OCI-LY1 (cell line): ENCODE data around the gene SGPP2.

Source experiments
- H2AFZ ChIP-seq: fragments of 200-600 bp; sonication (generic), shearing (Covaris generic); 2 replicates; pipeline ENCODE4 v1.6.0; 2014; ENCODE audit warnings: antibody characterized with exemption, mild to moderate bottlenecking, low read length
- H3F3A ChIP-seq: fragments of 200-600 bp; sonication (generic), shearing (Covaris generic); 2 replicates; pipeline ENCODE4 v1.6.0; 2014; ENCODE audit warnings: mild to moderate bottlenecking, antibody characterized with exemption, low read length, moderate library complexity; ENCODE audit not compliant: insufficient read depth
- H3K27ac ChIP-seq: fragments of 200-600 bp; sonication (generic); 2 replicates; pipeline ENCODE4 v1.5.1; 2014; ENCODE audit warnings: low read length, mixed run types, mild to moderate bottlenecking, low read depth; ENCODE audit not compliant: poor library complexity, severe bottlenecking
- H3K27me3 ChIP-seq: fragments of 200-600 bp; sonication (generic); 2 replicates; pipeline ENCODE4 v1.6.0; 2014; ENCODE audit warnings: antibody characterized with exemption, mild to moderate bottlenecking, low read length, moderate library complexity; ENCODE audit not compliant: insufficient read depth
- H3K36me3 ChIP-seq: fragments of 200-600 bp; sonication (generic); 2 replicates; pipeline ENCODE4 v1.6.1; 2014; ENCODE audit warnings: mild to moderate bottlenecking, antibody characterized with exemption, low read length, moderate library complexity, mixed read lengths; ENCODE audit not compliant: insufficient read depth
- H3K4me1 ChIP-seq: fragments of 200-600 bp; sonication (generic); 2 replicates; pipeline ENCODE4 v1.5.1; 2014; ENCODE audit warnings: mild to moderate bottlenecking, low read length, moderate library complexity; ENCODE audit not compliant: insufficient read depth, severe bottlenecking
- H3K4me2 ChIP-seq: fragments of 200-600 bp; sonication (generic), shearing (Covaris generic); 2 replicates; pipeline ENCODE4 v1.6.1; 2014; ENCODE audit warnings: low read length
- H3K4me3 ChIP-seq: fragments of 200-600 bp; sonication (generic); 2 replicates; pipeline ENCODE4 v1.5.1; 2014; ENCODE audit warnings: low read length, low read depth, mild to moderate bottlenecking, mixed read lengths; ENCODE audit not compliant: poor library complexity, severe bottlenecking
- H3K79me2 ChIP-seq: fragments of 200-600 bp; shearing (Covaris generic); 2 replicates; pipeline ENCODE4 v1.6.1; 2016; ENCODE audit warnings: mixed run types, low read length, mixed read lengths; ENCODE audit not compliant: insufficient read depth
- H3K9ac ChIP-seq: fragments of 200-600 bp; sonication (generic), shearing (Covaris generic); 2 replicates; pipeline ENCODE4 v1.6.1; 2014; ENCODE audit warnings: mild to moderate bottlenecking, low read length, mixed read lengths
- H3K9me2 ChIP-seq: fragments of 200-600 bp; sonication (generic), shearing (Covaris generic); 2 replicates; pipeline ENCODE4 v1.6.1; 2014; ENCODE audit warnings: low read depth, mild to moderate bottlenecking, low read length, mixed read lengths
- H3K9me3 ChIP-seq: fragments of 200-600 bp; shearing (Covaris generic); 2 replicates; pipeline ENCODE4 v1.6.1; 2014; ENCODE audit warnings: low read length, mixed read lengths
- H4K20me1 ChIP-seq: fragments of 200-600 bp; sonication (generic), shearing (Covaris generic); 2 replicates; pipeline ENCODE4 v1.6.0; 2016; ENCODE audit warnings: mild to moderate bottlenecking, low read length; ENCODE audit not compliant: insufficient read depth
- EZH2 ChIP-seq: fragments of 200-600 bp; sonication (generic), shearing (Covaris generic); IDR thresholded peaks from 2 replicates; pipeline ENCODE4 v1.8.0; 2017; ENCODE audit warnings: borderline replicate concordance, mixed run types, mild to moderate bottlenecking, antibody characterized with exemption, low read length, moderate library complexity, mixed read lengths
- TF ChIP-seq, protein P1 (sequence below): fragments of 200-600 bp; sonication (generic), shearing (Covaris generic); IDR thresholded peaks from 2 replicates; pipeline ENCODE4 v1.5.1; 2017; ENCODE audit warnings: mild to moderate bottlenecking, antibody characterized with exemption, low read length, moderate library complexity, mixed read lengths

SGPP2 gene

DNA sequence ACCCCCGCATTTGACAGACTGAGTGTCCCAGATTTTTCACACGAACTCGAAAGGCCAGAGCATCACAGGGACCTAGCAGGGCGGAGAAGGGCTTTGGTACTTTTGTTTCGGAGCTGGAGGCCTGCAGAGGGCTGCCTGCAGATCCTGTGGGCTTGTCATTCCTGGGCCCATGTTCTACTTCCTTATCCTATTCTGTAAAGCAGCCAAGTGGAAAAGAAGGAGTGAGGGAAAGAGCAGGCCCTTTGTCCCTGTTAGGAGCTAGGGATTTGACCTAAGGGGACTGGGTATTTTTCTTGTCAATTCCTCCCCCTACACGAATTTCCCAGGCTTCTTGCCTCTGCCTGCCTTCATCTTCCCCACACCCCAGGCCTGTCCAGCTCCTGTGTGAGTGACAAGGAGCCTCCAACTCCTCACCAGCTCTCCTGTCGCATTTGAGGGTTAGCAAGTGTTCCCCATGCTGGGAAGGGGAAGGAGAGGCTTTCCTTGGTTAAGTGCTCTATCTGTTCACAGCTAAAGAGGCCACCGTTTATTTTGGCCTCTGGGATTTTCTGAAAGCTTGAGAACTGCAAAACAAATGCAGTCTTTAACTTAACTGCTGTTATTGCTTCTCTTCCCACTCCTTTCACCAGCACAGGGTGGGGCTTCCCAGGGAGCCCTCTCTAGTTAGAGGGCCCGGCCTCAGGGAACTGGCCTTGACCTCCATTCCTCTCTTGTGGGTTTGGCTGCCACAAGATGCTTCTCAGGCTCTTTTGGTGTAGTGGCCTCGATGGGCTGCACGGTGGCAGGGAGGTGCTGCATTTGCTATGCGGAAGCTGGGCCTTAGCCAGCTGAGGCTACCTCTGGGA lies 61.2 kb downstream of the SGPP2 start:
- Histone ChIP-seq H4K20me1 (no peaks in the 10 kb centered on the region), H3K27me3 (no peaks in the 10 kb centered on the region)

DNA sequence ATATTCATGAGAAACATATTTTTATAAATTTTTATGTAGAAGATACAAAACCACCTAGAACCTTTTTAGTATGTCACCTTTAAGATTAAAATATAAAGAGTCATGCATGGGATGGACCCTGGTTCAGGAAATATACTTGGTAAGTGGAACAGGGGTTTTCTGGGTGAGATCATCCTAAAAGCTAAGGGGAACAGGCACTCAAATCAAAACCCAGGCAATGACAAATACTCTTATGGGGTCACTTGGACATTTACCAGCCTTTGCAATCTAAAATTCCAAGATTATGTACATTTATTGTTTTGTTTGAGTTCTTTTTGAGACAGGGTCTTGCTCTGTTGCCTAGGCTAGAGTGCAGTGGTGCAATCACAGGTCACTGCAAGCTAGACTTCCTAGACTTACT lies 65.8 kb downstream of the SGPP2 start:
- Histone ChIP-seq H3K4me3 (no peak overlapping the region), H3K9me3 (no peaks in the 10 kb centered on the region), H3K27me3 (no peaks in the 10 kb centered on the region), H3K79me2 (no peaks in the 10 kb centered on the region), H3K9me2 (no peaks in the 10 kb centered on the region), H3K36me3 (no peaks in the 10 kb centered on the region), H4K20me1 (no peaks in the 10 kb centered on the region), H3K27ac (no peak overlapping the region), H3K4me2 (no peak overlapping the region), H3F3A (no peaks in the 10 kb centered on the region), H3K4me1 (no peaks in the 10 kb centered on the region), H2AFZ (no peak overlapping the region), H3K9ac (no peak overlapping the region)
- TF ChIP-seq, protein P1, sequence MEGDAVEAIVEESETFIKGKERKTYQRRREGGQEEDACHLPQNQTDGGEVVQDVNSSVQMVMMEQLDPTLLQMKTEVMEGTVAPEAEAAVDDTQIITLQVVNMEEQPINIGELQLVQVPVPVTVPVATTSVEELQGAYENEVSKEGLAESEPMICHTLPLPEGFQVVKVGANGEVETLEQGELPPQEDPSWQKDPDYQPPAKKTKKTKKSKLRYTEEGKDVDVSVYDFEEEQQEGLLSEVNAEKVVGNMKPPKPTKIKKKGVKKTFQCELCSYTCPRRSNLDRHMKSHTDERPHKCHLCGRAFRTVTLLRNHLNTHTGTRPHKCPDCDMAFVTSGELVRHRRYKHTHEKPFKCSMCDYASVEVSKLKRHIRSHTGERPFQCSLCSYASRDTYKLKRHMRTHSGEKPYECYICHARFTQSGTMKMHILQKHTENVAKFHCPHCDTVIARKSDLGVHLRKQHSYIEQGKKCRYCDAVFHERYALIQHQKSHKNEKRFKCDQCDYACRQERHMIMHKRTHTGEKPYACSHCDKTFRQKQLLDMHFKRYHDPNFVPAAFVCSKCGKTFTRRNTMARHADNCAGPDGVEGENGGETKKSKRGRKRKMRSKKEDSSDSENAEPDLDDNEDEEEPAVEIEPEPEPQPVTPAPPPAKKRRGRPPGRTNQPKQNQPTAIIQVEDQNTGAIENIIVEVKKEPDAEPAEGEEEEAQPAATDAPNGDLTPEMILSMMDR = no peak
- no peak for TF ChIP-seq EZH2

More for the DNA sequence above, 61.2 kb downstream of the SGPP2 start:
- H3F3A ChIP-seq = no peaks in the 10 kb centered on the region
- H3K79me2 ChIP-seq = no peaks in the 10 kb centered on the region
- no peaks in the 10 kb centered on the region for H3K9me2 ChIP-seq
- H3K27ac ChIP-seq = no peak overlapping the region
- no peaks in the 10 kb centered on the region for H3K9me3 ChIP-seq
- H2AFZ ChIP-seq = no peak overlapping the region
- H3K9ac ChIP-seq = no peak overlapping the region
- no peak overlapping the region for H3K4me3 ChIP-seq
- H3K36me3 ChIP-seq = no peaks in the 10 kb centered on the region
- TF ChIP-seq, protein P1 = no peak
- TF ChIP-seq EZH2 = no peak
- no peaks in the 10 kb centered on the region for H3K4me1 ChIP-seq
- no peak overlapping the region for H3K4me2 ChIP-seq

DNA sequence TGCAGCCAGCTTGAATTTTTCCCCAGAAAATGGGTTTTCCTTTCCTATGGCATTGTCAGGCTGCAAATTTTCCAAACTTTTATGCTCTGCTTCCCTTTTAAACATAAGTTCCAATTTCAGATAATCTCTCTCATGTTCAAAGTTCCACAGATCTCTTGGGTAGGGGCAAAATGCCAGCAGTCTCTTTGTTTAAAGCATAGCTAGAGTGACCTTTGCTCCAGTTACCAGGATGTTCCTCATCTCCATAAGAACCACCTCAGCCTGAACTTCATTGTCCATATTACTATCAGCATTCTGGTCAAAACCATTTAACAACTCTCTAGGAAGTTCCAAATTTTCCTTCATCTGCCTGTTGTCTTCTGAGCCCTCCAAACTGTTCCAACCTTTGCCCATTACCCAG lies 68.3 kb downstream of the SGPP2 start:
- Histone ChIP-seq H3K4me2 (no peak overlapping the region), H4K20me1 (no peaks in the 10 kb centered on the region), H3K79me2 (no peaks in the 10 kb centered on the region), H3K4me3 (no peak overlapping the region), H2AFZ (no peak overlapping the region), H3K9me2 (no peaks in the 10 kb centered on the region), H3K27me3 (no peaks in the 10 kb centered on the region), H3K9me3 (no peaks in the 10 kb centered on the region), H3K27ac (no peak overlapping the region), H3F3A (no peaks in the 10 kb centered on the region), H3K36me3 (no peaks in the 10 kb centered on the region), H3K4me1 (no peaks in the 10 kb centered on the region), H3K9ac (no peak overlapping the region)
- no peak for TF ChIP-seq EZH2
- TF ChIP-seq, protein P1 = no peak
